Upper lobe of left lung (tissue), 6 donors: Measurements from ENCODE around the gene PTGR3. TPM values are rescaled to one million over a fixed set of nuclear protein-coding genes. Genes with fewer than 3 reads are reported as not detected.

Source experiments
- ATAC-seq, 2 donors: fragments of 200-7000 bp; cut with Tn5 transposase; one replicate each; pipeline ENCODE4 v1.9.1; 2022; ENCODE audit warnings: mild to moderate bottlenecking in 2 of 2, moderate library complexity in 2 of 2; ENCODE audit not compliant: low FRiP score in 2 of 2
- DNase-seq, 2 donors: peaks; one replicate each; pipeline ENCODE4 v3.0.0-alpha.2; 2019 to 2020
- H3K27ac ChIP-seq, 4 donors: fragments of 200-600 bp; sonication (generic); one replicate each; pipeline ENCODE4 v1.5.1; 2016 to 2019
- H3K27me3 ChIP-seq, 4 donors: fragments of 200-600 bp; sonication (generic); one replicate each; pipeline ENCODE4 v1.5.1; 2017 to 2019
- H3K36me3 ChIP-seq, 4 donors: fragments of 200-600 bp; sonication (generic); one replicate each; pipeline ENCODE4 v1.5.1; 2016 to 2019
- H3K4me1 ChIP-seq, 4 donors: fragments of 200-600 bp; sonication (generic); one replicate each; pipeline ENCODE4 v1.5.1; 2018 to 2019
- H3K4me3 ChIP-seq, 4 donors: fragments of 200-600 bp; sonication (generic); one replicate each; pipeline ENCODE4 v1.5.1; 2017 to 2019; ENCODE audit warnings: mild to moderate bottlenecking in 2 of 4, moderate library complexity in 1 of 4
- H3K9me3 ChIP-seq, 4 donors: fragments of 200-600 bp; sonication (generic); one replicate each; pipeline ENCODE4 v1.5.1; 2018 to 2019
- EP300 ChIP-seq, 4 donors: sonication (generic); formaldehyde crosslinking; IDR thresholded peaks; one replicate each; pipeline ENCODE4 v1.5.1; 2017; ENCODE audit warnings: antibody characterized with exemption in 4 of 4, control low read depth in 2 of 4
- POLR2A ChIP-seq, 4 donors: fragments of 450-650 bp; IDR thresholded peaks; one replicate each; pipeline ENCODE4 v1.5.1; 2016 to 2017; ENCODE audit warnings: antibody characterized with exemption in 4 of 4, mild to moderate bottlenecking in 2 of 4
- POLR2AphosphoS5 ChIP-seq, 2 donors: sonication (generic); formaldehyde crosslinking; IDR thresholded peaks; one replicate each; pipeline ENCODE4 v1.5.1; 2017; ENCODE audit warnings: antibody characterized with exemption in 2 of 2
- WGBS, 2 donors: methylation state at CpG; one replicate each; pipeline ENCODE4 v1.1.5; 2017 to 2018; 5-methylcytosine and 5-hydroxymethylcytosine counted together
- total RNA-seq, 6 donors: library from RNA; depleted of rRNA in 4 of 6; stranded (reverse); fragments of >200 nt in 4 of 6; gene quantifications; one replicate each; pipeline versions ENCODE4 v1.1.0 to v1.2.1, GENCODE V29; 2016 to 2021
- TF ChIP-seq, protein P1 (sequence below), 6 experiments: fragments of 450-650 bp in 4 of 6; fragments of 200-600 bp in 2 of 6; sonication (generic) in 2 of 6; IDR thresholded peaks; one replicate each; pipeline ENCODE4 v1.5.1; 2016 to 2019; ENCODE audit warnings: antibody characterized with exemption in 6 of 6
- donor health status: DM: no; HTN: no; CAD: no; lungs with moderate emphysema.
- donor health status: DM: no; HTN: yes; CAD: no; lungs with severe emphysema.

PTGR3 gene
- total RNA-seq, 6 donors from 2014 or later: 12.2 to 36.8 (median 26.5) TPM

DNA sequence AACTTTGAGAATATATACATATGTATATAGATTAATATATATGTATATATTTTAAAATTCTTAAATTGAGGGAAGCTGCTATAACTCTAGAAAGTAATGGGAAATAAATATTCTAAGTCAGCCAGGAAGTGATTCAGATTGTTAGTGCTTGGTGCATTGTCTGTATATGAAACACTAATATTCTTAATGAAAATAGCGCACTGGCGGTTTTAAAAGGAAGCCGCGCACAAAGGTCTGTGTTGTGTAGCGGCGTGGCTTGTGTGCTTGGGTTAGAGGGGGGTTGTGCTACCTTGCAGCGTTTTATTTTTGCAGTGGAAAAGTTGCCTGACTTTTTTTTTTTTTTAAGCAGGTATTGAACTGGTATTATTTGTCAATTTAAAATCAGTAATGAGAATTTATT is 13.0 kb upstream of the PTGR3 start:
- Histone ChIP-seq H3K4me3 (no peak overlapping the region), H3K27me3 (no peaks in the 10 kb centered on the region), H3K4me1 (peaks cover 10 to 25% (median 16%) of the 10 kb centered on the region in 4 donors), H3K36me3 (no peaks in the 10 kb centered on the region), H3K9me3 (no peaks in the 10 kb centered on the region), H3K27ac (no peak overlapping the region)
- no peak for DNase-seq
- 62 to 73% methylated on average over 7 of the region's 7 CpGs for WGBS, 2 donors
- TF ChIP-seq POLR2A (IDR thresholded peaks at IDR 0.05) (no peak), EP300 (IDR thresholded peaks at IDR 0.05) (no peak), POLR2AphosphoS5 (IDR thresholded peaks at IDR 0.05) (no peak)
- TF ChIP-seq, protein P1, sequence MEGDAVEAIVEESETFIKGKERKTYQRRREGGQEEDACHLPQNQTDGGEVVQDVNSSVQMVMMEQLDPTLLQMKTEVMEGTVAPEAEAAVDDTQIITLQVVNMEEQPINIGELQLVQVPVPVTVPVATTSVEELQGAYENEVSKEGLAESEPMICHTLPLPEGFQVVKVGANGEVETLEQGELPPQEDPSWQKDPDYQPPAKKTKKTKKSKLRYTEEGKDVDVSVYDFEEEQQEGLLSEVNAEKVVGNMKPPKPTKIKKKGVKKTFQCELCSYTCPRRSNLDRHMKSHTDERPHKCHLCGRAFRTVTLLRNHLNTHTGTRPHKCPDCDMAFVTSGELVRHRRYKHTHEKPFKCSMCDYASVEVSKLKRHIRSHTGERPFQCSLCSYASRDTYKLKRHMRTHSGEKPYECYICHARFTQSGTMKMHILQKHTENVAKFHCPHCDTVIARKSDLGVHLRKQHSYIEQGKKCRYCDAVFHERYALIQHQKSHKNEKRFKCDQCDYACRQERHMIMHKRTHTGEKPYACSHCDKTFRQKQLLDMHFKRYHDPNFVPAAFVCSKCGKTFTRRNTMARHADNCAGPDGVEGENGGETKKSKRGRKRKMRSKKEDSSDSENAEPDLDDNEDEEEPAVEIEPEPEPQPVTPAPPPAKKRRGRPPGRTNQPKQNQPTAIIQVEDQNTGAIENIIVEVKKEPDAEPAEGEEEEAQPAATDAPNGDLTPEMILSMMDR (IDR thresholded peaks at IDR 0.05): no peak
- no peak for ATAC-seq

DNA sequence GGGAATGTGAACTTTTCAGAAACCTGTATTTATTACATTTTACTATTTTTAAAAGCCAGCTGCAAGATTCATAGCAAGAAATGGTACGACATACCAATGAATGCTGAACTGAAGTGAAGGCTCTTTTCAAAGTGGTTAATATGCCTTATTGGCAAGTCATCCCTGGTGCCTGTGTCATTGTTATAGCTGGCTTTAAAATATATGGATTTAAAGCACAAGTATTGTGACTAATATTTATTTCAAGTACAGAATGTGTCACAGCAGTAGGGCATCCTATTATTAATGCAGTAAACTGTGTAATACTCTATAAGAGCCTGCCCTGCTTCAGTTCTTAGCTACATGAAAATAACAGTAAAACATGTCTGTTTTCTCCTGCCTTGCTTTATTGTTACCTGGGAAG is 12.5 kb upstream of the PTGR3 start:
- no peak for TF ChIP-seq EP300 (IDR thresholded peaks at IDR 0.05)
- TF ChIP-seq POLR2AphosphoS5 (IDR thresholded peaks at IDR 0.05): no peak
- TF ChIP-seq, protein P1 (IDR thresholded peaks at IDR 0.05): no peak
- no peak for TF ChIP-seq POLR2A (IDR thresholded peaks at IDR 0.05)
- Histone ChIP-seq H3K4me1 (peaks cover 10 to 23% (median 17%) of the 10 kb centered on the region in 4 donors), H3K27ac (no peak overlapping the region), H3K27me3 (no peaks in the 10 kb centered on the region), H3K36me3 (no peaks in the 10 kb centered on the region), H3K4me3 (no peak overlapping the region), H3K9me3 (no peaks in the 10 kb centered on the region)
- 82 to 89% methylated on average over 1 of the region's 1 CpG for WGBS, 2 donors
- DNase-seq (no peak), ATAC-seq (no peak)

DNA sequence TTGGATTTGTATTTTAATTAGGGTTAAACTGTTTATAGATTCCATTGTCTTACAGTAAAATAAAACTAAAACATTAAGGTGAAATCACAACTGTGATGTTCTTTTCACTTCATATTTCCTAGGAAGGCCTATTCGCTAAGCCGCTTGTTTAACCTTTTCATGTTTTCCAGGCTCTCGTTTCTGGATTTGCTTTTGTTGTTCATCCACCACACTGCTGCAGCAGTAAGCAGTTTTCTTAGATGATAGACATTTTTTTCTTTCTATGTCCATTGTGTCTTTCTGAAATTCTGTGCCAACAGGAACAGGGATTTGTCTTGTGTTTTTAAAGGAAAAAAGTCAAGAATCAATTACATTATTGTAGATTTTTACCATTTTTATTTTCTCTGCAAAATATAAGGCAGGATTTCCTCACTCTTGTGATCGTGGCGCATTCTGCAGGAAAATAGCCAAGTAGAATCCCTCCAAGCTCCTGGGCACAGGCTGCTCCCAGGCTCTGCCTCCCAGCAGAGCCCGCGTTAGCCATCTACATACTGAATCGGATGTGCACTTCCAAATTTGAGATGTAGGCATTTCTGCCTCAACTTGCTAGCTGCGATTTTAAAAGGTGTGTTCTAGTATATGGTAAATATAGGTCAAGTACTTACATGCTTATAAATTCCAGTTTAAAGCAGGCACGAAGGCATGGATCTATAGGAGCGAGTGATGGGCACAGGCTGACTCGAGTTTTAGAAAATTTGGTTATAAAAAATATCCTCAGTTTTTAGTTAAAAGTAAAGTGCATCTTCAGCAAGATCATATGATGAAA is 11.8 kb upstream of the PTGR3 start:
- no peak overlapping the region for H3K4me3 ChIP-seq
- no peak overlapping the region for H3K27ac ChIP-seq
- no peak for DNase-seq

DNA sequence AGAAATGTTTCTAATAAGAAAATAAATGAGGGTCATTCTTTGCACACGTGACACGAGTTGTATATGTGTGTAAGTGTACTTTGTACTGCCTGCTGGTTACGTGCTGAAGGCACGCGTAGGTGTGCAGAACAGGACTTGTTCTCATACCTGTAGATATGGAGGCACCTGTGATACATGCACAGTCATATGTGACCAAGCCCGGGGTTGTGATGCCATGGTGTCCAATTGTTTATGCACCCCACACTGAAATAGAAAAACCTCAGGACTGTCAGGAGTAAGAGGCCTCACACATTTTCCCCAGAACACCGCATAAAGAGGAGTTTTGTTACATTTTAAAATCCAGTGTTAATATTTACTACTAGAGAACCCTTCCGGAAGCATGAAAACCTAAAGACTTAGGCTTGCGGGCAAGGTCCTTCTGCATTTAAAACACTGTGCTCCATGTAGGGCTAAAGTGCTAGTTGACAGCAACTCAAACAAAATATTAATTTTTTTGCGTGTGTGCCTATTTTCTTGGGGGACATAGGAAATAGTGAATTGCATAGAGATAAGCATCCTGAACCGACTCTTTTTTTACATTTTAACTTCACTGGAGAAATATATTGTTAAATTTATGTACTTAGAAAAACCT is 10.9 kb upstream of the PTGR3 start:
- ATAC-seq (no peak), DNase-seq (no peak)
- H3K27ac ChIP-seq: no peak overlapping the region
- H3K27me3 ChIP-seq: no peaks in the 10 kb centered on the region
- H3K4me1 ChIP-seq: peaks cover 20 to 30% (median 25%) of the 10 kb centered on the region in 4 donors
- TF ChIP-seq, protein P1 (IDR thresholded peaks at IDR 0.05): no peak
- TF ChIP-seq POLR2AphosphoS5 (IDR thresholded peaks at IDR 0.05): no peak
- no peak for TF ChIP-seq EP300 (IDR thresholded peaks at IDR 0.05)
- TF ChIP-seq POLR2A (IDR thresholded peaks at IDR 0.05): no peak
- WGBS, 2 donors: 80% methylated on average over 11 of the region's 11 CpGs
- no peak overlapping the region for H3K4me3 ChIP-seq
- H3K9me3 ChIP-seq: no peaks in the 10 kb centered on the region
- no peaks in the 10 kb centered on the region for H3K36me3 ChIP-seq

More for the DNA sequence above, 11.8 kb upstream of the PTGR3 start:
- H3K36me3 ChIP-seq: no peaks in the 10 kb centered on the region
- WGBS, 2 donors: 84% methylated on average over 12 of the region's 12 CpGs
- H3K4me1 ChIP-seq: peaks cover 17 to 26% (median 20%) of the 10 kb centered on the region in 4 donors
- ATAC-seq: no peak
- H3K9me3 ChIP-seq: no peaks in the 10 kb centered on the region
- H3K27me3 ChIP-seq: no peaks in the 10 kb centered on the region
- TF ChIP-seq POLR2A (IDR thresholded peaks at IDR 0.05) (no peak), EP300 (IDR thresholded peaks at IDR 0.05) (no peak), POLR2AphosphoS5 (IDR thresholded peaks at IDR 0.05) (no peak)
- TF ChIP-seq, protein P1 (IDR thresholded peaks at IDR 0.05): no peak
